Right cardiac atrium (tissue), 5 donors: ENCODE measurements around the gene ST3GAL6. TPM values are rescaled to one million over a fixed set of nuclear protein-coding genes. Genes with fewer than 3 reads are reported as not detected.

Experiments used
- ATAC-seq, 2 donors: fragments of 200-7000 bp; cut with Tn5 transposase; one replicate each; pipeline versions ENCODE4 v1.8.0 to v1.9.1; 2020; ENCODE audit warnings: moderate library complexity in 2 of 2, mild to moderate bottlenecking in 1 of 2
- DNase-seq, 3 donors: peaks; one replicate each; pipeline ENCODE4 v3.0.0-alpha.2; 2020
- H3K27ac ChIP-seq: one replicate; pipeline ENCODE4 v1.5.1; 2013; ENCODE audit warnings: mild to moderate bottlenecking, low read length, control low read depth, moderate library complexity
- H3K27me3 ChIP-seq: one replicate; pipeline ENCODE4 v1.6.1; 2013; ENCODE audit not compliant: control insufficient read depth, insufficient read depth
- H3K4me1 ChIP-seq: one replicate; pipeline ENCODE4 v1.6.1; 2013; ENCODE audit warnings: low read length; ENCODE audit not compliant: control insufficient read depth, insufficient read depth
- H3K4me3 ChIP-seq: one replicate; pipeline ENCODE4 v1.5.1; 2013; ENCODE audit warnings: low read length, control low read depth
- H3K9me3 ChIP-seq: one replicate; pipeline ENCODE4 v1.6.1; 2013; ENCODE audit warnings: low read length; ENCODE audit not compliant: control insufficient read depth
- whole genome bisulfite sequencing: extraction: QIAGEN DNeasy Blood & Tissue Kit; methylation state at CpG from one replicate; pipeline ENCODE4 v1.1.7; 2013; 5-methylcytosine and 5-hydroxymethylcytosine counted together
- intact Hi-C, 4 donors: fragments of 100-400 bp; cut with DNase I; formaldehyde crosslinking; loops; one replicate each; pipeline versions ENCODE4 v1.11.0 to v1.14.0; 2022 to 2023
- polyA plus RNA-seq: library from polyadenylated mRNA; stranded (reverse); fragments of 200-250 nt; gene quantifications from one replicate; pipeline ENCODE4 v1.2.3, GENCODE V29; 2013
- total RNA-seq, 4 donors: library from RNA; stranded (reverse); fragmentation: NEBNext Ultra II Directional; extraction: Animal tissue kit (Norgen Biotek cat#: 25700); gene quantifications; one replicate each; pipeline ENCODE4 v1.2.1, GENCODE V29; 2021
- donor health status: healthy with polysubstance abuse.
- donor health status: DM: no; HTN: yes; CAD: no.
- donor health status: DM: no; HTN: no; CAD: no.
- donor health status: DM: no; HTN: yes; CAD: no; lungs with severe emphysema.
- donor health status: DM: yes; HTN: yes; CAD: no.

The ST3GAL6 gene
- total and polyA plus RNA-seq, 5 donors, result 22.8 to 29.3 (median 29.0) TPM

GRCh38 chr3:98775459-98776139 is 12.5 kb downstream of the ST3GAL6 start:
- intact Hi-C loops, result no loop called here
- no peaks in the 10 kb centered on the region for H3K9me3 ChIP-seq
- ATAC-seq (no peak), DNase-seq (no peak)
- no peak overlapping the region for H3K4me3 ChIP-seq
- WGBS, result 69% methylated on average over 3 of the region's 3 CpGs
- no peaks in the 10 kb centered on the region for H3K27me3 ChIP-seq
- H3K27ac ChIP-seq, result no peak overlapping the region
- H3K4me1 ChIP-seq, result peaks cover 5% of the 10 kb centered on the region

GRCh38 chr3:98776140-98776493 is 13.0 kb downstream of the ST3GAL6 start:
- ATAC-seq, result no peak
- no peak for DNase-seq
- Histone ChIP-seq H3K4me3 (no peak overlapping the region), H3K9me3 (no peaks in the 10 kb centered on the region), H3K27ac (no peak overlapping the region), H3K4me1 (peaks cover 5% of the 10 kb centered on the region), H3K27me3 (no peaks in the 10 kb centered on the region)
- intact Hi-C loops, result no loop called here

DNA sequence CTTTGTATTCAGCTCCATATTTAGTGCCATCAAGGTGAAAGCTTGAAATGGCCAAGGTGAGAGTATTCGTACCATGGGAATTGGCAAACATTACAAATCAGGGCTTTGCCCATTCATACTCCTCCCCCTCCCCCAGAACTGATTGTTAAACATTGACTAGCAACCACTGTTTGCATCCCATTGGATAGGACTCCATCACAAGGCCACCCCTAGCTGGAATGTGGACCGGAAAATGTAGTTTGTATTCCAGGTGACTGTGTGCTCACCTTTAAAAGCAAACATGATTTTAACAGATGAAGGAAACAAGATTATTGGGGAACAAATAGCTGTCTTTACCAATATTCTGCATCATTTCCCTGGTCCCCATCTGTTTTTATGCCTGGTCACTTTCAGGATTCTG is 14.1 kb downstream of the ST3GAL6 start:
- H3K27me3 ChIP-seq, result no peaks in the 10 kb centered on the region
- no peaks in the 10 kb centered on the region for H3K9me3 ChIP-seq
- DNase-seq (no peak), ATAC-seq (no peak)
- peaks cover 5% of the 10 kb centered on the region for H3K4me1 ChIP-seq
- H3K4me3 ChIP-seq, result no peak overlapping the region
- intact Hi-C loops, result no loop called here
- 96% methylated on average over 2 of the region's 2 CpGs for WGBS
- no peak overlapping the region for H3K27ac ChIP-seq

GRCh38 chr3:98777801-98778220 is 14.7 kb downstream of the ST3GAL6 start:
- Histone ChIP-seq H3K4me3 (no peak overlapping the region), H3K27me3 (no peaks in the 10 kb centered on the region), H3K27ac (no peak overlapping the region), H3K4me1 (peaks cover 5% of the 10 kb centered on the region), H3K9me3 (no peaks in the 10 kb centered on the region)
- ATAC-seq, result peak in 1 of 2 donors; percentile 23
- DNase-seq, result no peak
- intact Hi-C loops, result no loop called here

DNA sequence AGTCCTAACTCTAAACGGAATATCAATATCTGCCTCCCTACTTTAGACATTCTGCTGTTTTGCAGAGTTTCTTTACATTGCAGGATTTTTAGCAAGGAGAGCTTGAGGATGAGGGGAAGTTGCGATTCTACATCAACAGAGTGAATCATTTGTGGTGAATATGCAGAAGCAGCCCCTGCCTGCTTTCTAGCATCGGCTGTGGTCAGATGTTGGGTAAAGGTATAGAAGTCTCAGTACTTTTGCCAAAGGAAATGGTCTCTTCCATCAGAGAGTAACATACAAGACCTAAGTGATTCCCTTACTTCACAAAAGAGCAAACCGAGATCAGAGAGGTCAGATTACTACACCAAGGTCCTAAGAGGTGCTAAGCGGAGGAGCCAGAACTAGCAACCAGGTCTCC is 15.2 kb downstream of the ST3GAL6 start:
- H3K27ac ChIP-seq, result peak overlapping the region; percentile 15
- intact Hi-C loops, result no loop called here
- no peak overlapping the region for H3K4me3 ChIP-seq
- peaks cover 8% of the 10 kb centered on the region for H3K4me1 ChIP-seq
- H3K9me3 ChIP-seq, result no peaks in the 10 kb centered on the region
- H3K27me3 ChIP-seq, result no peaks in the 10 kb centered on the region
- no peak for DNase-seq
- WGBS, result 85% methylated on average over 5 of the region's 5 CpGs
- ATAC-seq, result peak in 1 of 2 donors; percentile 10

DNA sequence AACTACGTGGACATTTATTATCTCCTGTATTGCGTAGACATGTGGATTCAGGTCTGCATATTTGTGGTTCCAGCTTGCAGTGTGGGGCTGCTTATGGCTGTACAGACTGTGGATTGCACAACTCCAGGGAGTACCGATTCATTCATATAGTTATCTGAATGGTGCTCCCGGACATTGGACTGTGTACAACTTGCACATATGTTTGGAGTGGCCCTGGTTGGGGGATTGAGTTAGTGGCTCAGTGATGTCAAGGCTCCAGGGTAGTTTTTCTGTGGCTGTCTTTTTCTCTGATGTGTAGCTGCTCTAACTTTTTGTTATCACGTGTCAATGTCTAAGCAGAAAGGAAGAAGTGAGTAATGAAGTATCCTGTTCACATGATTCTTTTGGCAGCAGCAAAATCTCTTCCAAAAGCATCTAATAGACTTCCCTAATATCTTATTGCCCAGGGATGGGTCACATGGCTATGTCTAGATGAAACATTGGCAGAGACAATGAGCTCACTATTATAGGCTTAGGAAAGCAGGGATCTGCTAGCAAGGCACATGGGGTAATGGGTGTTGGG is 15.8 kb downstream of the ST3GAL6 start:
- peak; percentile 73 to 87 for ATAC-seq
- 32% methylated on average over 5 of the region's 5 CpGs for WGBS
- Histone ChIP-seq H3K9me3 (no peaks in the 10 kb centered on the region), H3K4me1 (peaks cover 8% of the 10 kb centered on the region), H3K27me3 (no peaks in the 10 kb centered on the region), H3K27ac (peak overlapping the region; percentile 15), H3K4me3 (no peak overlapping the region)
- no peak for DNase-seq
- intact Hi-C loops, result no loop called here

- no peaks in the 10 kb centered on the region for H3K27me3 ChIP-seq
- H3K27ac ChIP-seq, result no peak overlapping the region
- 55% methylated on average over 4 of the region's 4 CpGs for WGBS
- DNase-seq (no peak), ATAC-seq (peak in 1 of 2 donors; percentile 35)
- H3K9me3 ChIP-seq, result no peaks in the 10 kb centered on the region
- H3K4me3 ChIP-seq, result no peak overlapping the region
- peaks cover 12% of the 10 kb centered on the region for H3K4me1 ChIP-seq
- intact Hi-C loops, result loop anchor here in 3 of 4 donors (10.0 kb wide), 1 partner anchor 45 kb away; no protein-coding TSS in a partner anchor
Measured at GRCh38 chr3:98779541-98780335, 16.6 kb downstream of the ST3GAL6 start.

GRCh38 chr3:98780343-98780742 is 17.2 kb downstream of the ST3GAL6 start:
- Histone ChIP-seq H3K4me3 (no peak overlapping the region), H3K27me3 (no peaks in the 10 kb centered on the region), H3K27ac (no peak overlapping the region), H3K9me3 (no peaks in the 10 kb centered on the region), H3K4me1 (peaks cover 12% of the 10 kb centered on the region)
- ATAC-seq, result no peak
- no peak for DNase-seq
- 77% methylated on average over 2 of the region's 2 CpGs for WGBS
- intact Hi-C loops, result loop anchor here in 3 of 4 donors (10.0 kb wide), 1 partner anchor 46 kb away; no protein-coding TSS in a partner anchor

GRCh38 chr3:98782824-98783500 is 19.8 kb downstream of the ST3GAL6 start:
- ATAC-seq (no peak), DNase-seq (no peak)
- Histone ChIP-seq H3K27ac (no peak overlapping the region), H3K4me3 (no peak overlapping the region), H3K4me1 (peaks cover 12% of the 10 kb centered on the region), H3K27me3 (no peaks in the 10 kb centered on the region), H3K9me3 (no peaks in the 10 kb centered on the region)
- intact Hi-C loops, result loop anchor here in 3 of 4 donors (10.0 kb wide), 1 partner anchor 48 kb away; no protein-coding TSS in a partner anchor
- WGBS, result 91% methylated on average over 8 of the region's 8 CpGs

GRCh38 chr3:98784042-98784441 is 20.9 kb downstream of the ST3GAL6 start:
- intact Hi-C loops, result loop anchor here in 3 of 4 donors (10.0 kb wide), 1 partner anchor 49 kb away; no protein-coding TSS in a partner anchor
- 58% methylated on average over 5 of the region's 5 CpGs for WGBS
- H3K4me1 ChIP-seq, result peaks cover 9% of the 10 kb centered on the region
- H3K27ac ChIP-seq, result peak overlapping the region; percentile 56
- DNase-seq (no peak), ATAC-seq (peak; percentile 55 to 72)
- H3K27me3 ChIP-seq, result no peaks in the 10 kb centered on the region
- no peaks in the 10 kb centered on the region for H3K9me3 ChIP-seq
- no peak overlapping the region for H3K4me3 ChIP-seq
